Measurements from ENCODE around the gene SRSF5.

GRCh38 chr14:69755784-69756183, 11.2 kb upstream of the SRSF5 start:
- TF ChIP-seq YY1 (IDR thresholded peaks at IDR 0.05; ENCODE audit: low read depth), result no peak
- TF ChIP-seq FOXM1 (IDR thresholded peaks at IDR 0.05; ENCODE audit: borderline replicate concordance, low read depth), result no peak
- TF ChIP-seq EP300 (IDR thresholded peaks at IDR 0.05; ENCODE audit: borderline replicate concordance), result no peak
- TF ChIP-seq, protein P1, sequence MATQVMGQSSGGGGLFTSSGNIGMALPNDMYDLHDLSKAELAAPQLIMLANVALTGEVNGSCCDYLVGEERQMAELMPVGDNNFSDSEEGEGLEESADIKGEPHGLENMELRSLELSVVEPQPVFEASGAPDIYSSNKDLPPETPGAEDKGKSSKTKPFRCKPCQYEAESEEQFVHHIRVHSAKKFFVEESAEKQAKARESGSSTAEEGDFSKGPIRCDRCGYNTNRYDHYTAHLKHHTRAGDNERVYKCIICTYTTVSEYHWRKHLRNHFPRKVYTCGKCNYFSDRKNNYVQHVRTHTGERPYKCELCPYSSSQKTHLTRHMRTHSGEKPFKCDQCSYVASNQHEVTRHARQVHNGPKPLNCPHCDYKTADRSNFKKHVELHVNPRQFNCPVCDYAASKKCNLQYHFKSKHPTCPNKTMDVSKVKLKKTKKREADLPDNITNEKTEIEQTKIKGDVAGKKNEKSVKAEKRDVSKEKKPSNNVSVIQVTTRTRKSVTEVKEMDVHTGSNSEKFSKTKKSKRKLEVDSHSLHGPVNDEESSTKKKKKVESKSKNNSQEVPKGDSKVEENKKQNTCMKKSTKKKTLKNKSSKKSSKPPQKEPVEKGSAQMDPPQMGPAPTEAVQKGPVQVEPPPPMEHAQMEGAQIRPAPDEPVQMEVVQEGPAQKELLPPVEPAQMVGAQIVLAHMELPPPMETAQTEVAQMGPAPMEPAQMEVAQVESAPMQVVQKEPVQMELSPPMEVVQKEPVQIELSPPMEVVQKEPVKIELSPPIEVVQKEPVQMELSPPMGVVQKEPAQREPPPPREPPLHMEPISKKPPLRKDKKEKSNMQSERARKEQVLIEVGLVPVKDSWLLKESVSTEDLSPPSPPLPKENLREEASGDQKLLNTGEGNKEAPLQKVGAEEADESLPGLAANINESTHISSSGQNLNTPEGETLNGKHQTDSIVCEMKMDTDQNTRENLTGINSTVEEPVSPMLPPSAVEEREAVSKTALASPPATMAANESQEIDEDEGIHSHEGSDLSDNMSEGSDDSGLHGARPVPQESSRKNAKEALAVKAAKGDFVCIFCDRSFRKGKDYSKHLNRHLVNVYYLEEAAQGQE (IDR thresholded peaks at IDR 0.05; ENCODE audit: low read depth), result no peak
- TF ChIP-seq CEBPB (IDR thresholded peaks at IDR 0.05), result no peak
